ENCODE results near the gene CCDC171. TPM values are rescaled to one million over a fixed set of nuclear protein-coding genes. Genes with fewer than 3 reads are reported as not detected.

CCDC171 gene
- total RNA-seq, 1 experiment from 2014 or later = 2.4 TPM

DNA sequence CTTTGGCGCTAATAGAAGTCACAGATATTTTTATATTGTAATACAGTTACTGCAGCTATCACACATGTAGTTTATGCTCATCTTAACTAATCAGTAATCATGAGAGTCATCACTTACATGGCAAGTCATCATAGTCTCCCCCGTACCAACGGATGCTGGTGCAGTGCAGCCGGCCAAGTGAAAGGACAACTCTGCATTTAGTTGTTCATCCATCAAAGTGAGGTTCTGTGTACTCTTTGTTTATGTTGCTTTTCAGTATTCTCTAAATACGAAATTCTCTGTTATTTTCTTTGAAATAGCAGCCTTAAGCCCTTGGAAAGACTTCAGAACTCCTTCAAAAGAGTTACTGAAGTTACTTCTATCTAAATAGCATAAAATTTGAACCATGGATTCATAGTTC, 216.7 kb downstream of the CCDC171 start:
- no peak overlapping the region for H3K27ac Mint-ChIP-seq
- Histone ChIP-seq H3K23ac (ENCODE audit: insufficient read length, low read depth, low read length) (no peak overlapping the region), H2AK5ac (ENCODE audit: insufficient read length, low read length) (no peak overlapping the region), H3K4me1 (ENCODE audit: insufficient read depth, low read length) (no peaks in the 10 kb centered on the region), H3K4ac (ENCODE audit: low read depth, low read length) (no peak overlapping the region), H2AFZ (ENCODE audit: low read length) (no peak overlapping the region), H2BK12ac (ENCODE audit: insufficient read length, low read depth, low read length) (no peak overlapping the region), H2BK5ac (ENCODE audit: insufficient read length, low read length) (no peak overlapping the region), H2BK15ac (ENCODE audit: low read depth, low read length) (no peak overlapping the region), H3K9ac (ENCODE audit: extremely low read depth, insufficient read length, low read length) (no peak overlapping the region), H3K4me2 (ENCODE audit: insufficient read depth, insufficient read length, low read length) (no peak overlapping the region), H3K18ac (ENCODE audit: insufficient read length, low read depth, low read length) (no peak overlapping the region), H3K79me2 (ENCODE audit: insufficient read depth, low read length) (no peaks in the 10 kb centered on the region), H3K23me2 (ENCODE audit: insufficient read length, low read depth, low read length, poor library complexity, severe bottlenecking) (no peaks in the 10 kb centered on the region), H3K9me3 (ENCODE audit: control insufficient read depth, low read depth, low read length) (no peaks in the 10 kb centered on the region), H4K20me1 (ENCODE audit: control insufficient read depth, insufficient read depth, insufficient read length) (no peaks in the 10 kb centered on the region), H3K79me1 (ENCODE audit: insufficient read depth, low read depth, low read length, poor library complexity, severe bottlenecking) (no peaks in the 10 kb centered on the region), H3K56ac (ENCODE audit: insufficient read length, low read depth, low read length) (no peak overlapping the region), H3K14ac (ENCODE audit: insufficient read depth, low read length) (no peak overlapping the region), H3K27me3 (ENCODE audit: insufficient read depth, low read length) (no peaks in the 10 kb centered on the region), H2BK20ac (ENCODE audit: low read depth, low read length, poor library complexity, severe bottlenecking) (no peak overlapping the region), H2BK120ac (ENCODE audit: low read depth, low read length, poor library complexity, severe bottlenecking) (no peak overlapping the region), H4K91ac (ENCODE audit: insufficient read length, low read depth, low read length) (no peak overlapping the region), H3K27ac (ENCODE audit: insufficient read length, low read depth, low read length) (no peak overlapping the region), H4K5ac (ENCODE audit: insufficient read length, low read depth, low read length) (no peak overlapping the region), H4K8ac (replicated peaks; ENCODE audit: insufficient read length, low read depth, low read length) (no peak overlapping the region), H3T11ph (ENCODE audit: low read length) (no peak overlapping the region)
- WGBS (ENCODE audit: extremely low coverage, insufficient read length, low lambda C conversion rate) = no CpG with 5 or more reads among the region's 5 CpGs
- DNase-seq = no peak
- H3K36me3 Mint-ChIP-seq (ENCODE audit: insufficient read depth in 1 of 3, low read depth in 3 of 3) = no peaks in the 10 kb centered on the region
- no peaks in the 10 kb centered on the region for H3K9me3 Mint-ChIP-seq
- H3K27me3 Mint-ChIP-seq (ENCODE audit: low read depth) = no peaks in the 10 kb centered on the region
- TF ChIP-seq, protein P1, sequence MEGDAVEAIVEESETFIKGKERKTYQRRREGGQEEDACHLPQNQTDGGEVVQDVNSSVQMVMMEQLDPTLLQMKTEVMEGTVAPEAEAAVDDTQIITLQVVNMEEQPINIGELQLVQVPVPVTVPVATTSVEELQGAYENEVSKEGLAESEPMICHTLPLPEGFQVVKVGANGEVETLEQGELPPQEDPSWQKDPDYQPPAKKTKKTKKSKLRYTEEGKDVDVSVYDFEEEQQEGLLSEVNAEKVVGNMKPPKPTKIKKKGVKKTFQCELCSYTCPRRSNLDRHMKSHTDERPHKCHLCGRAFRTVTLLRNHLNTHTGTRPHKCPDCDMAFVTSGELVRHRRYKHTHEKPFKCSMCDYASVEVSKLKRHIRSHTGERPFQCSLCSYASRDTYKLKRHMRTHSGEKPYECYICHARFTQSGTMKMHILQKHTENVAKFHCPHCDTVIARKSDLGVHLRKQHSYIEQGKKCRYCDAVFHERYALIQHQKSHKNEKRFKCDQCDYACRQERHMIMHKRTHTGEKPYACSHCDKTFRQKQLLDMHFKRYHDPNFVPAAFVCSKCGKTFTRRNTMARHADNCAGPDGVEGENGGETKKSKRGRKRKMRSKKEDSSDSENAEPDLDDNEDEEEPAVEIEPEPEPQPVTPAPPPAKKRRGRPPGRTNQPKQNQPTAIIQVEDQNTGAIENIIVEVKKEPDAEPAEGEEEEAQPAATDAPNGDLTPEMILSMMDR (conservative IDR thresholded peaks at IDR 0.05) = no peak
- no peak overlapping the region for H3K4me3 Mint-ChIP-seq
- H3K4me1 Mint-ChIP-seq = no peaks in the 10 kb centered on the region

Data from H9 (cell line).